Measurements from ENCODE around the gene STK4.

GRCh38 chr20:45073221-45073620 is 106.9 kb downstream of the STK4 start:
- TF ChIP-seq RXRA (IDR thresholded peaks at IDR 0.05; ENCODE audit: insufficient read depth, low read depth, low read length) (no peak), POLR2A (IDR thresholded peaks at IDR 0.05; ENCODE audit: control extremely low read depth in 1 of 2, low read depth in 2 of 2, low read length in 2 of 2) (no peak), TCF12 (IDR thresholded peaks at IDR 0.05; ENCODE audit: low read depth, low read length) (no peak), KDM5A (IDR thresholded peaks at IDR 0.05; ENCODE audit: low read length) (no peak), YY1 (IDR thresholded peaks at IDR 0.05; ENCODE audit: low read depth, low read length) (no peak)
- TF ChIP-seq, protein P1, sequence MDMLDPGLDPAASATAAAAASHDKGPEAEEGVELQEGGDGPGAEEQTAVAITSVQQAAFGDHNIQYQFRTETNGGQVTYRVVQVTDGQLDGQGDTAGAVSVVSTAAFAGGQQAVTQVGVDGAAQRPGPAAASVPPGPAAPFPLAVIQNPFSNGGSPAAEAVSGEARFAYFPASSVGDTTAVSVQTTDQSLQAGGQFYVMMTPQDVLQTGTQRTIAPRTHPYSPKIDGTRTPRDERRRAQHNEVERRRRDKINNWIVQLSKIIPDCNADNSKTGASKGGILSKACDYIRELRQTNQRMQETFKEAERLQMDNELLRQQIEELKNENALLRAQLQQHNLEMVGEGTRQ (IDR thresholded peaks at IDR 0.05; ENCODE audit: low read length) = no peak
- TF ChIP-seq, protein P2, sequence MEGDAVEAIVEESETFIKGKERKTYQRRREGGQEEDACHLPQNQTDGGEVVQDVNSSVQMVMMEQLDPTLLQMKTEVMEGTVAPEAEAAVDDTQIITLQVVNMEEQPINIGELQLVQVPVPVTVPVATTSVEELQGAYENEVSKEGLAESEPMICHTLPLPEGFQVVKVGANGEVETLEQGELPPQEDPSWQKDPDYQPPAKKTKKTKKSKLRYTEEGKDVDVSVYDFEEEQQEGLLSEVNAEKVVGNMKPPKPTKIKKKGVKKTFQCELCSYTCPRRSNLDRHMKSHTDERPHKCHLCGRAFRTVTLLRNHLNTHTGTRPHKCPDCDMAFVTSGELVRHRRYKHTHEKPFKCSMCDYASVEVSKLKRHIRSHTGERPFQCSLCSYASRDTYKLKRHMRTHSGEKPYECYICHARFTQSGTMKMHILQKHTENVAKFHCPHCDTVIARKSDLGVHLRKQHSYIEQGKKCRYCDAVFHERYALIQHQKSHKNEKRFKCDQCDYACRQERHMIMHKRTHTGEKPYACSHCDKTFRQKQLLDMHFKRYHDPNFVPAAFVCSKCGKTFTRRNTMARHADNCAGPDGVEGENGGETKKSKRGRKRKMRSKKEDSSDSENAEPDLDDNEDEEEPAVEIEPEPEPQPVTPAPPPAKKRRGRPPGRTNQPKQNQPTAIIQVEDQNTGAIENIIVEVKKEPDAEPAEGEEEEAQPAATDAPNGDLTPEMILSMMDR (IDR thresholded peaks at IDR 0.05; ENCODE audit: control extremely low read depth in 1 of 3, insufficient read depth in 1 of 3, low read depth in 1 of 3, low read length in 3 of 3) = no peak

Data from H1 (cell line).